HepG2 (cell line): Measurements from ENCODE around the gene LTA4H. TPM values are rescaled to one million over a fixed set of nuclear protein-coding genes. Genes with fewer than 3 reads are reported as not detected.
A peak's percentile ranks its signal among the peaks of the same experiment; 100 is the strongest.

Source experiments
- ASH2L ChIP-seq: fragments of 300-600, 200-600 bp; sonication (generic); IDR thresholded peaks from 2 replicates; pipeline ENCODE4 v1.7.0; 2017; ENCODE audit warnings: low read depth, mild to moderate bottlenecking, moderate library complexity, mixed read lengths, low read length; ENCODE audit not compliant: insufficient read length
- FLYWCH1 ChIP-seq: sonication (generic); formaldehyde crosslinking; IDR thresholded peaks from 2 replicates; pipeline ENCODE4 v1.8.1; 2023; ENCODE audit warnings: mild to moderate bottlenecking, missing genetic modification reagents
- FOXJ3 ChIP-seq: sonication (generic); formaldehyde crosslinking; IDR thresholded peaks from 2 replicates; pipeline ENCODE4 v1.4.0; 2020; ENCODE audit warnings: missing genetic modification reagents, mild to moderate bottlenecking, borderline replicate concordance
- GLI4 ChIP-seq: sonication (generic); formaldehyde crosslinking; IDR thresholded peaks from 2 replicates; pipeline ENCODE4 v1.5.1; 2020; ENCODE audit warnings: missing genetic modification reagents, mild to moderate bottlenecking, moderate library complexity, borderline replicate concordance
- NFKB2 ChIP-seq: sonication (generic); formaldehyde crosslinking; IDR thresholded peaks from 2 replicates; pipeline ENCODE4 v1.4.0; 2020; ENCODE audit warnings: missing genetic modification reagents, borderline replicate concordance
- NFYC ChIP-seq: IDR thresholded peaks from 2 replicates; pipeline ENCODE4 v1.6.1; 2016; ENCODE audit warnings: missing genetic modification reagents, missing compliant biosample characterization
- NR2C2 ChIP-seq: sonication (generic); formaldehyde crosslinking; IDR thresholded peaks from 2 replicates; pipeline ENCODE4 v1.4.0; 2020; ENCODE audit warnings: missing genetic modification reagents, mild to moderate bottlenecking, moderate library complexity, borderline replicate concordance
- PCBP2 ChIP-seq: fragments of 200-400 bp; formaldehyde crosslinking; optimal IDR thresholded peaks from 2 replicates; pipeline ENCODE3; 2018; ENCODE audit warnings: low read length, low read depth; ENCODE audit not compliant: poor library complexity, severe bottlenecking
- RFXAP ChIP-seq: sonication (generic); formaldehyde crosslinking; IDR thresholded peaks from 2 replicates; pipeline ENCODE4 v1.4.0; 2020; ENCODE audit warnings: missing genetic modification reagents, borderline replicate concordance
- TCF7 ChIP-seq: sonication (generic); IDR thresholded peaks from 2 replicates; pipeline ENCODE4 v1.6.1; 2016; ENCODE audit warnings: antibody characterized with exemption, low read depth
- THRA ChIP-seq: sonication (generic); formaldehyde crosslinking; IDR thresholded peaks from 2 replicates; pipeline ENCODE4 v1.4.0; 2020; ENCODE audit warnings: missing genetic modification reagents, borderline replicate concordance
- THYN1 ChIP-seq: sonication (generic); formaldehyde crosslinking; IDR thresholded peaks from 2 replicates; pipeline ENCODE4 v1.8.1; 2023; ENCODE audit warnings: low read depth, mild to moderate bottlenecking, moderate library complexity, missing genetic modification reagents, borderline replicate concordance
- ZC3H13 ChIP-seq: sonication (generic); formaldehyde crosslinking; IDR thresholded peaks from 2 replicates; pipeline ENCODE4 v1.8.1; 2023; ENCODE audit warnings: mild to moderate bottlenecking, missing genetic modification reagents, moderate library complexity
- ZNF547 ChIP-seq: sonication (generic); formaldehyde crosslinking; IDR thresholded peaks from 2 replicates; pipeline ENCODE4 v1.5.1; 2020; ENCODE audit warnings: mild to moderate bottlenecking, missing genetic modification reagents
- ZNF704 ChIP-seq: sonication (generic); formaldehyde crosslinking; IDR thresholded peaks from 2 replicates; pipeline ENCODE4 v1.8.1; 2023; ENCODE audit warnings: mild to moderate bottlenecking, inconsistent platforms, moderate library complexity, missing genetic modification reagents, borderline replicate concordance
- ZNF720 ChIP-seq: sonication (generic); formaldehyde crosslinking; IDR thresholded peaks from 2 replicates; pipeline ENCODE4 v1.4.0; 2020; ENCODE audit warnings: missing genetic modification reagents
- ZNF775 ChIP-seq: sonication (generic); formaldehyde crosslinking; IDR thresholded peaks from 2 replicates; pipeline ENCODE4 v1.4.0; 2020; ENCODE audit warnings: missing genetic modification reagents, mild to moderate bottlenecking, moderate library complexity, borderline replicate concordance
- ZSCAN21 ChIP-seq: sonication (generic); formaldehyde crosslinking; IDR thresholded peaks from 2 replicates; pipeline ENCODE4 v1.8.0; 2022; ENCODE audit warnings: mild to moderate bottlenecking, missing genetic modification reagents, moderate library complexity, borderline replicate concordance
- polyA plus RNA-seq, 8 experiments: library from polyadenylated mRNA; depleted of rRNA in 3 of 8; stranded (reverse) in 7 of 8; unstranded in 1 of 8; fragments of >200 nt; fragmentation: Illumina TruSeq in 4 of 8; extraction: Trizol in 4 of 8; gene quantifications; 2 replicates each; pipeline versions ENCODE4 v1.2.1 to v1.2.3, GENCODE V29; 2011 to 2016; ENCODE audit warnings: low read depth in 4 of 8, missing spikeins in 1 of 8, mixed read lengths in 1 of 8; ENCODE audit not compliant: insufficient read depth in 1 of 8
- total RNA-seq, 5 experiments: library from RNA; depleted of rRNA; stranded (reverse); fragments of >200 nt; fragmentation: Illumina TruSeq; extraction: Trizol; gene quantifications; 2 replicates each; pipeline ENCODE4 v1.2.3, GENCODE V29; 2016; ENCODE audit warnings: low read depth in 1 of 5
- TF ChIP-seq, protein P1 (sequence below): sonication (generic); formaldehyde crosslinking; IDR thresholded peaks from 2 replicates; pipeline ENCODE4 v1.5.0; 2020; ENCODE audit warnings: missing genetic modification reagents
- TF ChIP-seq, protein P2 (sequence below): sonication (generic); formaldehyde crosslinking; IDR thresholded peaks from 2 replicates; pipeline ENCODE4 v1.5.0; 2020; ENCODE audit warnings: mild to moderate bottlenecking, missing genetic modification reagents
- TF ChIP-seq, protein P3 (sequence below): sonication (generic); formaldehyde crosslinking; IDR thresholded peaks from 2 replicates; pipeline ENCODE4 v1.5.0; 2020; ENCODE audit warnings: mild to moderate bottlenecking, low read depth, missing genetic modification reagents, borderline replicate concordance

The LTA4H gene
- total and polyA plus RNA-seq, 2 of the 13 experiments (the other 11 are each of a cell fraction or from before 2014, with no cell fraction given), result 87.5 to 90.4 TPM

DNA sequence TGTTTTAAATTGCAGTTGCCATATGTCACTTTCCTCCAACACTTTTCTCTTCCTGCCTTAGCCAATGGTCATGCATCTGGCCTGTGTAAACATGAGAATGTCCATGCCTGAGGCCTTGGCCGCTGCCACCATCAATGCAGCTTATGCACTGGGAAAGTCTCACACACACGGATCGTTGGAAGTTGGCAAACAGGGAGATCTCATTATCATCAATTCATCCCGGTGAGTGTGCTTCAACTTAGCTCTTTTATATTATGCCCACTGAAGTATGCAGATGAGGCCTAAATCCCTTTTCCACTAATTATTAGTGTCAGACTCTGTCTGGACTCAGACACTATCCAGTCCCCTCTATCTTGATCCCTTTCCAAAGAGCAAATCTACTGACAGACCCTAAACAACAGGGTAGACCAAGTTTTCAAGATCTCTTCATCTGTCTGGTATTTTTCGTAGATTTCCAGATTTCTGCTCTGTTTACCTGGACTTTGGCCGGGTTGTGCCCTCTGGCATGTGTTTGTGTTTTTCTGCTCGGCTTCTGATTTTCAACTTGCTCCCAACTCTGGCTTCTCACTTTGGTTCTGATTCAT, 69.0 kb downstream of the LTA4H start (continued):
- TF ChIP-seq FOXJ3, result peak; percentile 85; the same call in 1 of the 2 replicates
- no peak for TF ChIP-seq RFXAP
- no peak for TF ChIP-seq GLI4 (CRISPR knock-in tag)
- no peak for TF ChIP-seq PCBP2
- TF ChIP-seq, protein P1, sequence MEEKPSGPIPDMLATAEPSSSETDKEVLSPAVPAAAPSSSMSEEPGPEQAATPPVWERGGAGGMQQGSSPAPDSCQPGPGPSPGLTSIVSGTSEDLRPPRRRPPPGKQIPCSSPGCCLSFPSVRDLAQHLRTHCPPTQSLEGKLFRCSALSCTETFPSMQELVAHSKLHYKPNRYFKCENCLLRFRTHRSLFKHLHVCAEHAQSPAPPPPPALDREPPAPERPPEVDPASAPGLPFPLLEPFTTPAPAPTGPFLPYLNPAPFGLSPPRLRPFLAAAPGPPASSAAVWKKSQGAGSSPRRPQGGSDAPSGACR (CRISPR knock-in tag), result 0 out of 2 replicates have a peak, but pooled peaks have one; percentile 48
- TF ChIP-seq, protein P2, sequence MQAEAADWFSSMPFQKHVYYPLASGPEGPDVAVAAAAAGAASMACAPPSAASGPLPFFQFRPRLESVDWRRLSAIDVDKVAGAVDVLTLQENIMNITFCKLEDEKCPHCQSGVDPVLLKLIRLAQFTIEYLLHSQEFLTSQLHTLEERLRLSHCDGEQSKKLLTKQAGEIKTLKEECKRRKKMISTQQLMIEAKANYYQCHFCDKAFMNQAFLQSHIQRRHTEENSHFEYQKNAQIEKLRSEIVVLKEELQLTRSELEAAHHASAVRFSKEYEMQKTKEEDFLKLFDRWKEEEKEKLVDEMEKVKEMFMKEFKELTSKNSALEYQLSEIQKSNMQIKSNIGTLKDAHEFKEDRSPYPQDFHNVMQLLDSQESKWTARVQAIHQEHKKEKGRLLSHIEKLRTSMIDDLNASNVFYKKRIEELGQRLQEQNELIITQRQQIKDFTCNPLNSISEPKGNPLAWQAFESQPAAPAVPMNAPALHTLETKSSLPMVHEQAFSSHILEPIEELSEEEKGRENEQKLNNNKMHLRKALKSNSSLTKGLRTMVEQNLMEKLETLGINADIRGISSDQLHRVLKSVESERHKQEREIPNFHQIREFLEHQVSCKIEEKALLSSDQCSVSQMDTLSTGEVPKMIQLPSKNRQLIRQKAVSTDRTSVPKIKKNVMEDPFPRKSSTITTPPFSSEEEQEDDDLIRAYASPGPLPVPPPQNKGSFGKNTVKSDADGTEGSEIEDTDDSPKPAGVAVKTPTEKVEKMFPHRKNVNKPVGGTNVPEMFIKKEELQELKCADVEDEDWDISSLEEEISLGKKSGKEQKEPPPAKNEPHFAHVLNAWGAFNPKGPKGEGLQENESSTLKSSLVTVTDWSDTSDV (CRISPR knock-in tag), result no peak
- peak; percentile 99 for TF ChIP-seq ZNF775 (CRISPR knock-in tag)
- 0 out of 2 replicates have a peak, but pooled peaks have one; percentile 11 for TF ChIP-seq THRA (CRISPR knock-in tag)
- no peak for TF ChIP-seq NFKB2 (CRISPR knock-in tag)
- no peak for TF ChIP-seq ZNF720 (CRISPR knock-in tag)
- TF ChIP-seq ZNF547 (CRISPR knock-in tag), result no peak
- TF ChIP-seq, protein P3, sequence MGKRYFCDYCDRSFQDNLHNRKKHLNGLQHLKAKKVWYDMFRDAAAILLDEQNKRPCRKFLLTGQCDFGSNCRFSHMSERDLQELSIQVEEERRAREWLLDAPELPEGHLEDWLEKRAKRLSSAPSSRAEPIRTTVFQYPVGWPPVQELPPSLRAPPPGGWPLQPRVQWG (CRISPR knock-in tag), result no peak
- peak; percentile 93 for TF ChIP-seq ASH2L
- TF ChIP-seq THYN1 (CRISPR knock-in tag), result no peak
- TF ChIP-seq TCF7, result no peak
- no peak for TF ChIP-seq ZC3H13 (CRISPR knock-in tag)
- TF ChIP-seq ZNF704 (CRISPR knock-in tag), result no peak
- peak; percentile 67 for TF ChIP-seq NFYC (CRISPR knock-in tag)
- TF ChIP-seq ZSCAN21 (CRISPR knock-in tag), result no peak
- no peak for TF ChIP-seq FLYWCH1 (CRISPR knock-in tag)
- peak; percentile 64 for TF ChIP-seq NR2C2 (CRISPR knock-in tag)
